Keratinocyte (primary cell): ENCODE results near the gene MMD2. TPM values are rescaled to one million over a fixed set of nuclear protein-coding genes. Genes with fewer than 3 reads are reported as not detected.

Experiments used
- DNase-seq: peaks from one replicate; pipeline ENCODE4 v3.0.0-alpha.2; 2011; ENCODE audit warnings: low read depth, missing footprints, low spot score
- FAIRE-seq: peaks from 2 replicates; lab custom pipeline; 2011; peaks lifted over from hg19 to GRCh38; lab: Jason Lieb, UNC
- H2AFZ ChIP-seq: 2 replicates; pipeline ENCODE4 v1.6.0; 2012; ENCODE audit warnings: low read length, control low read depth, inconsistent platforms; ENCODE audit not compliant: control insufficient read depth
- H3K27ac ChIP-seq: 2 replicates; pipeline ENCODE4 v1.5.1; 2011; ENCODE audit warnings: low read length; ENCODE audit not compliant: control insufficient read depth, insufficient read depth
- H3K27me3 ChIP-seq: 3 replicates; pipeline ENCODE4 v1.6.0; 2011; ENCODE audit warnings: low read length; ENCODE audit not compliant: control insufficient read depth, insufficient read depth; ENCODE audit errors: extremely low read depth
- H3K36me3 ChIP-seq, 2 experiments: 2 replicates in 1 of 2; 3 replicates in 1 of 2; pipeline ENCODE4 v1.5.1; 2011; ENCODE audit warnings: low read length in 2 of 2, mild to moderate bottlenecking in 1 of 2; ENCODE audit not compliant: control insufficient read depth in 2 of 2, insufficient read depth in 2 of 2; ENCODE audit errors: extremely low read depth in 1 of 2
- H3K4me1 ChIP-seq: 3 replicates; pipeline ENCODE4 v1.5.1; 2011; ENCODE audit warnings: low read length; ENCODE audit not compliant: control insufficient read depth, insufficient read depth; ENCODE audit errors: extremely low read depth
- H3K4me2 ChIP-seq: 3 replicates; pipeline ENCODE4 v1.6.0; 2011; ENCODE audit warnings: low read depth, low read length; ENCODE audit not compliant: control insufficient read depth, insufficient read depth; ENCODE audit errors: extremely low read depth
- H3K4me3 ChIP-seq, 3 experiments: fragments of 200-600 bp in 1 of 3; sonication (generic) in 1 of 3; 2 replicates in 2 of 3; 3 replicates in 1 of 3; pipeline ENCODE4 v1.5.1; 2011 to 2016; ENCODE audit warnings: low read length in 3 of 3, mild to moderate bottlenecking in 3 of 3, control low read depth in 2 of 3, inconsistent platforms in 1 of 3, low read depth in 1 of 3, mixed read lengths in 1 of 3, mixed run types in 1 of 3, moderate library complexity in 1 of 3; ENCODE audit not compliant: control insufficient read depth in 2 of 3, insufficient read depth in 2 of 3; ENCODE audit errors: extremely low read depth in 1 of 3
- H3K79me2 ChIP-seq: 2 replicates; pipeline ENCODE4 v1.6.0; 2012; ENCODE audit warnings: low read length; ENCODE audit not compliant: control insufficient read depth, insufficient read depth
- H3K9ac ChIP-seq: 3 replicates; pipeline ENCODE4 v1.6.0; 2011; ENCODE audit warnings: low read length; ENCODE audit not compliant: control insufficient read depth, insufficient read depth; ENCODE audit errors: extremely low read depth
- H3K9me1 ChIP-seq: 3 replicates; pipeline ENCODE4 v1.6.0; 2011; ENCODE audit warnings: low read length; ENCODE audit not compliant: control insufficient read depth, insufficient read depth; ENCODE audit errors: extremely low read depth
- H3K9me3 ChIP-seq: 2 replicates; pipeline ENCODE4 v1.5.1; 2012; ENCODE audit warnings: low read depth, low read length; ENCODE audit not compliant: control insufficient read depth
- H4K20me1 ChIP-seq: 3 replicates; pipeline ENCODE4 v1.6.0; 2011; ENCODE audit warnings: low read length; ENCODE audit not compliant: control insufficient read depth, insufficient read depth; ENCODE audit errors: extremely low read depth
- EZH2 ChIP-seq: IDR thresholded peaks from one replicate; pipeline ENCODE4 v1.6.1; 2012; ENCODE audit warnings: inconsistent platforms, mild to moderate bottlenecking, low read length, moderate library complexity
- dilution Hi-C: fragments of 300-500 bp; cut with MboI; formaldehyde crosslinking; loops from one replicate; pipeline ENCODE4 v1.7.0; 2020; ENCODE audit warnings: low sequenced_read_pairs; ENCODE audit not compliant: extremely low pct_ligation_motif_present
- polyA plus RNA-seq, 5 experiments: library from polyadenylated mRNA; depleted of rRNA in 3 of 5; stranded (reverse) in 3 of 5; stranded (forward) in 1 of 5; unstranded in 1 of 5; fragments of >200 nt; gene quantifications; 1 replicate in 1 of 5; 2 replicates in 3 of 5; 3 replicates in 1 of 5; pipeline versions ENCODE4 v1.2.1 to v1.2.3, GENCODE V29; 2011 to 2012; ENCODE audit warnings: missing spikeins in 2 of 5, low read depth in 1 of 5, low replicate concordance in 1 of 5
- TF ChIP-seq, protein P1 (sequence below), 3 experiments: IDR thresholded peaks in 1 of 3; conservative IDR thresholded peaks in 1 of 3; optimal IDR thresholded peaks in 1 of 3; 2 replicates in 2 of 3; 3 replicates in 1 of 3; pipeline versions ENCODE3 to v1.5.1; 2011; ENCODE audit warnings: low read length in 3 of 3, mild to moderate bottlenecking in 3 of 3, moderate library complexity in 2 of 3, control low read depth in 1 of 3, inconsistent platforms in 1 of 3; ENCODE audit not compliant: insufficient read depth in 2 of 3; ENCODE audit errors: extremely low read depth in 1 of 3

MMD2 gene
- polyA plus RNA-seq, 1 donor (not counting 4 experiments of a cell fraction or from before 2014, with no cell fraction given): not detected

GRCh38 chr7:4886671-4887070 lies 72.3 kb downstream of the MMD2 start:
- Histone ChIP-seq H3K4me1 (peaks cover 5% of the 10 kb centered on the region), H3K79me2 (no peaks in the 10 kb centered on the region), H3K4me2 (no peak overlapping the region), H4K20me1 (no peaks in the 10 kb centered on the region), H3K9me3 (no peaks in the 10 kb centered on the region), H3K9me1 (no peaks in the 10 kb centered on the region), H3K4me3 (no peak overlapping the region), H3K27ac (no peak overlapping the region), H3K36me3 (no peaks in the 10 kb centered on the region), H3K27me3 (peaks cover 21% of the 10 kb centered on the region), H2AFZ (no peak overlapping the region), H3K9ac (no peak overlapping the region)
- dilution Hi-C loops: no loop called here
- TF ChIP-seq, protein P1, sequence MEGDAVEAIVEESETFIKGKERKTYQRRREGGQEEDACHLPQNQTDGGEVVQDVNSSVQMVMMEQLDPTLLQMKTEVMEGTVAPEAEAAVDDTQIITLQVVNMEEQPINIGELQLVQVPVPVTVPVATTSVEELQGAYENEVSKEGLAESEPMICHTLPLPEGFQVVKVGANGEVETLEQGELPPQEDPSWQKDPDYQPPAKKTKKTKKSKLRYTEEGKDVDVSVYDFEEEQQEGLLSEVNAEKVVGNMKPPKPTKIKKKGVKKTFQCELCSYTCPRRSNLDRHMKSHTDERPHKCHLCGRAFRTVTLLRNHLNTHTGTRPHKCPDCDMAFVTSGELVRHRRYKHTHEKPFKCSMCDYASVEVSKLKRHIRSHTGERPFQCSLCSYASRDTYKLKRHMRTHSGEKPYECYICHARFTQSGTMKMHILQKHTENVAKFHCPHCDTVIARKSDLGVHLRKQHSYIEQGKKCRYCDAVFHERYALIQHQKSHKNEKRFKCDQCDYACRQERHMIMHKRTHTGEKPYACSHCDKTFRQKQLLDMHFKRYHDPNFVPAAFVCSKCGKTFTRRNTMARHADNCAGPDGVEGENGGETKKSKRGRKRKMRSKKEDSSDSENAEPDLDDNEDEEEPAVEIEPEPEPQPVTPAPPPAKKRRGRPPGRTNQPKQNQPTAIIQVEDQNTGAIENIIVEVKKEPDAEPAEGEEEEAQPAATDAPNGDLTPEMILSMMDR (optimal IDR thresholded peaks at IDR 0.05 in 1 of 3, IDR thresholded peaks at IDR 0.05 in 1 of 3, conservative IDR thresholded peaks at IDR 0.05 in 1 of 3; ENCODE audit: extremely low read depth in 1 of 3, insufficient read depth in 2 of 3, low read length in 3 of 3): no peak
- DNase-seq (no peak), FAIRE-seq (no peak)

GRCh38 chr7:4885317-4885807 lies 73.6 kb downstream of the MMD2 start:
- FAIRE-seq: no peak

More at GRCh38 chr7:4885317-4885807, 73.6 kb downstream of the MMD2 start:
- no peak overlapping the region for H3K4me2 ChIP-seq
- H3K9me1 ChIP-seq: no peaks in the 10 kb centered on the region
- H4K20me1 ChIP-seq: no peaks in the 10 kb centered on the region
- no peak overlapping the region for H3K9ac ChIP-seq
- DNase-seq: no peak
- H2AFZ ChIP-seq: no peak overlapping the region
- no peak overlapping the region for H3K27ac ChIP-seq
- no peak overlapping the region for H3K4me3 ChIP-seq
- H3K4me1 ChIP-seq: peaks cover 5% of the 10 kb centered on the region
- no peaks in the 10 kb centered on the region for H3K79me2 ChIP-seq
- peaks cover 21% of the 10 kb centered on the region for H3K27me3 ChIP-seq
- no peaks in the 10 kb centered on the region for H3K9me3 ChIP-seq
- no peak for TF ChIP-seq EZH2
- TF ChIP-seq, protein P1 (optimal IDR thresholded peaks at IDR 0.05 in 1 of 3, IDR thresholded peaks at IDR 0.05 in 1 of 3, conservative IDR thresholded peaks at IDR 0.05 in 1 of 3; ENCODE audit: extremely low read depth in 1 of 3, insufficient read depth in 2 of 3, low read length in 3 of 3): no peak
- H3K36me3 ChIP-seq: no peaks in the 10 kb centered on the region
- dilution Hi-C loops: no loop called here
